ENCODE results near the gene BDH1. TPM values are rescaled to one million over a fixed set of nuclear protein-coding genes. Genes with fewer than 3 reads are reported as not detected.
A peak's percentile ranks its signal among the peaks of the same experiment; 100 is the strongest.

Gene BDH1
- total and polyA plus RNA-seq, 2 of the 13 experiments (the other 11 are each of a cell fraction or from before 2014, with no cell fraction given) = 21.2 to 71.9 TPM

DNA sequence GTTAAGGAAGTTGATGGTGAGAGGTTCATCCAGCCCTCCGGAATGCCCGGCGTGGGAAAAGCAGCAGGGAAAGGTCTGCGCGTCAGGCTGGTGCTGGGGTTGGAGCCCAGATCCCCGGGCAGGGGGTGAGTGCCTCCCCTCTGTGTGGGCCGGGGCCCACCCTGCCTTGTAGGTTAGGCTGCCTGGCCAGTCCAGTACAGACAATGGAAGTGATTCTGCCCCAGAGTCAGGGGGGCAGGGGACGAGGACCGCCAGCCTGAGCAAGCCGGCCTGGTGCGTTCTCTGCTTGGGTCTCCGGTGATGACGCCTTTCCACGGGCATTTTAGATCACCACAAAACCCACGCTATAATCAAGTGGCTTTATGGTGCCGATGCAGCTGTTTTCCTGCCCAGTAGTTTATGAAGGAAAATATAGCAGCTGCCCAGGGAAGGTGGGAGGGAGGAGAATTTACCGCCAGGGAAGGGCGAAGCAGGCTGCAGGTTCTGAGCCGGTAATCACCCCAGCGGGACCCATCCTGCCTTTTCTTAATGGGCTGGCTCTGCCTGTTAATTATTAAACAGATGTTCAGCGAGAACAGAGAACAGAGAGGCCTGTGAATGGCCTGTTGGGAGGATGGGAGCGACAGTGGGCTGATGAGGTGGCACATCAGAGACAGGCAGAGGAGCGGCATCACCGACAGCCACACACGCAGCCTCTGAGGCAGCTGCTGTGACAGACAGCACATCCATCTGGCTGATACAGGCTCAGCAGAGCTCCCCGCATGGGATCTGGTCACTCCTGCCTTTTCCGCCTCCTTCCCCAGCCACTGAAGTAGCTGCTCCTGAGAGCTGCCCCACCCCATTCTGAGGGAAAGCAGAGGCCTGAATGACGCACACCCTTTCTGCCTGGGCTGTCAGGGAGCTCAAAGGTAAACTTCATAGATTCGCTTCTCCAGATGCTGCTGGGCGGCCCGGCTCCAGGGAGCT lies 35.2 kb downstream of the BDH1 start (continued):
- TF ChIP-seq FOXO4 (CRISPR knock-in tag; conservative IDR thresholded peaks at IDR 0.05) (no peak), THAP11 (CRISPR knock-in tag; IDR thresholded peaks at IDR 0.05) (peak; percentile 28; the same call in 1 of the 2 replicates), ZNF530 (CRISPR knock-in tag; IDR thresholded peaks at IDR 0.05; ENCODE audit: low read depth) (no peak), TOPORS (CRISPR knock-in tag; IDR thresholded peaks at IDR 0.05) (no peak), KDM5B (CRISPR knock-in tag; IDR thresholded peaks at IDR 0.05; ENCODE audit: borderline replicate concordance) (no peak), ZBTB42 (CRISPR knock-in tag; IDR thresholded peaks at IDR 0.05) (no peak), JARID2 (CRISPR knock-in tag; IDR thresholded peaks at IDR 0.05; ENCODE audit: insufficient replicate concordance) (no peak), RBM39 (IDR thresholded peaks at IDR 0.05; ENCODE audit: low read depth, low read length, poor library complexity, severe bottlenecking) (no peak), DR1 (CRISPR knock-in tag; IDR thresholded peaks at IDR 0.05) (peak; percentile 9; the same call in 1 of the 2 replicates), CENPX (CRISPR knock-in tag; IDR thresholded peaks at IDR 0.05) (no peak), ZNF614 (CRISPR knock-in tag; IDR thresholded peaks at IDR 0.05; ENCODE audit: borderline replicate concordance) (0 out of 2 replicates have a peak, but pooled peaks have one; percentile 14), ONECUT2 (CRISPR knock-in tag; IDR thresholded peaks at IDR 0.05) (no peak), RFX1 (IDR thresholded peaks at IDR 0.05) (no peak), JUNB (CRISPR knock-in tag; IDR thresholded peaks at IDR 0.05; ENCODE audit: borderline replicate concordance) (no peak), EED (CRISPR knock-in tag; IDR thresholded peaks at IDR 0.05) (no peak), CHD4 (IDR thresholded peaks at IDR 0.05; ENCODE audit: borderline replicate concordance, low read length) (no peak), ZSCAN9 (CRISPR knock-in tag; IDR thresholded peaks at IDR 0.05; ENCODE audit: borderline replicate concordance) (0 out of 2 replicates have a peak, but pooled peaks have one; percentile 53), IKZF1 (IDR thresholded peaks at IDR 0.05) (no peak), ZNF451 (CRISPR knock-in tag; IDR thresholded peaks at IDR 0.05) (no peak), ZNF367 (CRISPR knock-in tag; IDR thresholded peaks at IDR 0.05; ENCODE audit: borderline replicate concordance) (no peak)
- TF ChIP-seq, protein P1, sequence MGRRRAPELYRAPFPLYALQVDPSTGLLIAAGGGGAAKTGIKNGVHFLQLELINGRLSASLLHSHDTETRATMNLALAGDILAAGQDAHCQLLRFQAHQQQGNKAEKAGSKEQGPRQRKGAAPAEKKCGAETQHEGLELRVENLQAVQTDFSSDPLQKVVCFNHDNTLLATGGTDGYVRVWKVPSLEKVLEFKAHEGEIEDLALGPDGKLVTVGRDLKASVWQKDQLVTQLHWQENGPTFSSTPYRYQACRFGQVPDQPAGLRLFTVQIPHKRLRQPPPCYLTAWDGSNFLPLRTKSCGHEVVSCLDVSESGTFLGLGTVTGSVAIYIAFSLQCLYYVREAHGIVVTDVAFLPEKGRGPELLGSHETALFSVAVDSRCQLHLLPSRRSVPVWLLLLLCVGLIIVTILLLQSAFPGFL (CRISPR knock-in tag; IDR thresholded peaks at IDR 0.05) = no peak
- TF ChIP-seq, protein P2, sequence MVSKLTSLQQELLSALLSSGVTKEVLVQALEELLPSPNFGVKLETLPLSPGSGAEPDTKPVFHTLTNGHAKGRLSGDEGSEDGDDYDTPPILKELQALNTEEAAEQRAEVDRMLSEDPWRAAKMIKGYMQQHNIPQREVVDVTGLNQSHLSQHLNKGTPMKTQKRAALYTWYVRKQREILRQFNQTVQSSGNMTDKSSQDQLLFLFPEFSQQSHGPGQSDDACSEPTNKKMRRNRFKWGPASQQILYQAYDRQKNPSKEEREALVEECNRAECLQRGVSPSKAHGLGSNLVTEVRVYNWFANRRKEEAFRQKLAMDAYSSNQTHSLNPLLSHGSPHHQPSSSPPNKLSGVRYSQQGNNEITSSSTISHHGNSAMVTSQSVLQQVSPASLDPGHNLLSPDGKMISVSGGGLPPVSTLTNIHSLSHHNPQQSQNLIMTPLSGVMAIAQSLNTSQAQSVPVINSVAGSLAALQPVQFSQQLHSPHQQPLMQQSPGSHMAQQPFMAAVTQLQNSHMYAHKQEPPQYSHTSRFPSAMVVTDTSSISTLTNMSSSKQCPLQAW (CRISPR knock-in tag; IDR thresholded peaks at IDR 0.05) = peak; percentile 99
- TF ChIP-seq, protein P3, sequence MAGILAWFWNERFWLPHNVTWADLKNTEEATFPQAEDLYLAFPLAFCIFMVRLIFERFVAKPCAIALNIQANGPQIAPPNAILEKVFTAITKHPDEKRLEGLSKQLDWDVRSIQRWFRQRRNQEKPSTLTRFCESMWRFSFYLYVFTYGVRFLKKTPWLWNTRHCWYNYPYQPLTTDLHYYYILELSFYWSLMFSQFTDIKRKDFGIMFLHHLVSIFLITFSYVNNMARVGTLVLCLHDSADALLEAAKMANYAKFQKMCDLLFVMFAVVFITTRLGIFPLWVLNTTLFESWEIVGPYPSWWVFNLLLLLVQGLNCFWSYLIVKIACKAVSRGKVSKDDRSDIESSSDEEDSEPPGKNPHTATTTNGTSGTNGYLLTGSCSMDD (CRISPR knock-in tag; IDR thresholded peaks at IDR 0.05) = no peak
- TF ChIP-seq, protein P4, sequence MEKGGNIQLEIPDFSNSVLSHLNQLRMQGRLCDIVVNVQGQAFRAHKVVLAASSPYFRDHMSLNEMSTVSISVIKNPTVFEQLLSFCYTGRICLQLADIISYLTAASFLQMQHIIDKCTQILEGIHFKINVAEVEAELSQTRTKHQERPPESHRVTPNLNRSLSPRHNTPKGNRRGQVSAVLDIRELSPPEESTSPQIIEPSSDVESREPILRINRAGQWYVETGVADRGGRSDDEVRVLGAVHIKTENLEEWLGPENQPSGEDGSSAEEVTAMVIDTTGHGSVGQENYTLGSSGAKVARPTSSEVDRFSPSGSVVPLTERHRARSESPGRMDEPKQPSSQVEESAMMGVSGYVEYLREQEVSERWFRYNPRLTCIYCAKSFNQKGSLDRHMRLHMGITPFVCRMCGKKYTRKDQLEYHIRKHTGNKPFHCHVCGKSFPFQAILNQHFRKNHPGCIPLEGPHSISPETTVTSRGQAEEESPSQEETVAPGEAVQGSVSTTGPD (CRISPR knock-in tag; IDR thresholded peaks at IDR 0.05) = no peak
